ENCODE data around the gene SELE.

GRCh38 chr1:169762699-169763098, 28.8 kb upstream of the SELE start:
- TF ChIP-seq ATF3 (IDR thresholded peaks at IDR 0.05) (no peak), MAX (IDR thresholded peaks at IDR 0.05) (no peak), RAD21 (IDR thresholded peaks at IDR 0.05) (no peak), NR2F2 (IDR thresholded peaks at IDR 0.05) (no peak), CTCF (IDR thresholded peaks at IDR 0.05; ENCODE audit: low read depth, low read length, missing input control) (no peak)
